ENCODE measurements around the gene SLC2A14.
"Not testable (repeated sequence)": the region's sequence is repeated elsewhere in the genome, so short reads cannot be mapped to it uniquely, and the experiment has no call there.

SLC2A14 gene

DNA sequence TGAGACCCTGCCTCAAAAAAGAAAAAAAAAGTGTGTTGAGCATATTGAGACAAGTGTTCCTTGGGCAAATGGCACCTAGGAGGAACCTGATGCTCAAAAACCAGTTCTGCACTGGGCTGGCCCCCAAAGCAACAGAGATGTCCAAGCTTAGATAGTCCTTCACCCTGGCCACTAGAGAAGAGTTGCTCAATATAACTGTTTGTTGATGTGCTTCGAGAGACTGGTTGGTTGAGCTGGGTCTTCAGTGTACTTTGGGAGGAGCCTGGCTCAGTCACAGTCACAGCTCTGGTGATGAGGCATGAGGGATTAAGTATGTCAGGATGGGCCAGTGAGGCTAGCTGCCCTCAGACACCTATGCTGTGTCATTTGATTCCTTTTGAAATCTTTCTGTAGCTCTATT lies 38.0 kb downstream of the SLC2A14 start:
- no peak for DNase-seq (ENCODE audit: low read depth in 3 of 3)

DNA sequence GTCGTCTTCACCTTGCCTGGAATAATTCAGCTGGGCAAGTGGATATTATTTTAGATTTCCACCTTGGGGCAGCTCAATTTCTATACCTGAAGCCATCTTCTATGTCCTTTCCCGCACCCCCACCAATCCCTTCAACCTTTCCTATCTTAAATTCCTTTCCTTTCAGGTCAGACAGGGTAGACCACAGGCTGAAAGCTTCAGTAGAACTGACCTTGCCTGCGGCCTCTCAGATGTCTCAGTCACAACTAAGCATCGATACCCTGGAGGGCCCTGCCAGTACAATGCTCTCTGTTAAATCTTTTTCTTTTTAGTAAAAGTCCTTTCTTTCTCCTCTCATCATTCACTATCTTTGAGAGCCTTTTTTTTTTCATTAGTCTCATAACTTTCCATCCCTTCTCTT lies 38.9 kb downstream of the SLC2A14 start:
- no peak for DNase-seq (ENCODE audit: low read depth in 3 of 3)

DNA sequence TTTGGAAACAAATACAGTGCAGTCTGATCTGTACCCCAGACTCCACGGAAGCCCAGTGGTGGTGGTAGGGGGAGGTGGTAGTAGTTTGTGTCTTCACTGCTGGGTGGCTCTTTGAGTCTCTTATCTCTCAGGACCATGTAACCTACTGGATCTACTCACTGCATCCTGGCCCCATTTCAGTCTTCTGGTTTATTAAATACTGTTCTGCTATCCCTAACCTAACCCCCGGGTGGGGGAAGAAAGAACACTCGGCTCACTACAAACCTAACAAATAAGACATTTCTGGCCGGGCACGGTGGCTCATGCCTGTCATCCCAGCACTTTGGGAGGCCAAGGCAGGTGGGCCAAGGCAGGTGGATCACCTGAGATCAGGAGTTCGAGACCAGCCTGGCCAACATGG lies 39.5 kb downstream of the SLC2A14 start:
- not testable (repeated sequence) for DNase-seq (ENCODE audit: low read depth in 3 of 3)

DNA sequence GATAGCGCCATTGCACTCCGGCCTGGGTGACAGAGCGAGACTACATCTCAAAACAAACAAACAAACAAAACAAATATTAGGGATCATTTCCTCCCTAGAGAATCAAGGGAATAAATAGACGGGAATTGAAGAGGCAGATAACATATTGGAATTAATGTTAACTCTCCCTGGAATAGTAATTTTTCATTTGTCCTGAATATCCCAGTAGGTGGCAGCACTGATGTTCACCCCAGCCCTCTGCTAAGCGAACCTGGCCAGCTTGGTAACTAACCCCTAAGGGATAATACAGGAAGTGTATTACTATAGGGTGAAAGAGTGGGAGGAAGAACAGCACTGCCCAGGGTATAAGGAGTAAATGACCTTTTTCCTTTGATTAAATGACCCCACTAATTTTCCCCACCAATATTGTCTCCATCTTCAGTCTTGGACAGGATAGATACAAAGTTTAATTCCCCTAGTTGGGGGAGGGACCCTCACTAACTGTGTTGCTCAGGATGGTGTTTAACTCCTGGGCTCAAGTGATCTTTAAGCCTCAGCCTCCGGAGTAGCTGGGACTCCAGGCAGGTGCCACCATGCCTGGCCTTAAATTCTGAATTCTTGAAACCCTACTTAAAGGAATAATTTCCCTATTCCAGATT lies 40.5 kb downstream of the SLC2A14 start:
- peak in 1 of 3 donors; percentile 4 for DNase-seq (ENCODE audit: low read depth in 3 of 3)

DNA sequence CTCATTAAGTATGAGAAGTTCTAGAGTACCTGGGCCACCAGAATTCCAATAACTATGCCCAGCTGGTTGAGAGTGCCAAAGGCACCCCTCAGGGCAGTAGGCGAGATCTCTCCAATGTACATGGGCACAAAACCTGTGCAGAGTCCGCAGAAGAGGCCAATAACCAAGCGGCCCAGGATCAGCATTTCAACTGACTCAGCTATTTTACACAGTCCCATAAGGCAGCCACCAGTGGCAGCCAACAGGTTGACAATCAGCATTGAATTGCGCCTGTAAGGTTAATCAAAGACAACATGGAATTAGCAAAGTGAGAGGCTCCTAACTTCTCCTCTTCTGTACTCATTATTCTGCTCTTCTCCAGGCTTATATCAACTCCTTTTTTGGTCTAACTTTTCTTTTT lies 43.0 kb downstream of the SLC2A14 start:
- DNase-seq (ENCODE audit: low read depth in 3 of 3): not testable (repeated sequence)

DNA sequence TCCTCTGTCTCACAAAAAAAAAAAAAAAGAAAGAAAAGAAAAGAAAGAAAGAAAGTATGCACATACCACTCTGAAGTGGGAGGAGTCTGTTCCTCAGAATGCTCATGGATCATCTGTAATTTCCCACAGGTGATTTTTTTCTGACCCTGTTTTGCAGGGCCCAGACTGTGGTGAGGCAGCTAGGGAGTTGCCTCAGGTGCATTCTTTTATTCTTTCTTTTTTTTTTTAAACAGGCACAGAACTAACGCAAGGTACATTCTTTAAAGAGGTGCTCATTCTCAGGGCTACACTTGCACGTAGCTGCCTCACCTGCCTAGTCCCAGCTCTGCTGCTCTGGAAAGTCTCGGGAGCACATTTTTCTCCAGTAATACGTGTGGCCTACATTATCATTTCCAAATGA lies 47.0 kb downstream of the SLC2A14 start:
- DNase-seq (ENCODE audit: low read depth in 3 of 3): not testable (repeated sequence)

DNA sequence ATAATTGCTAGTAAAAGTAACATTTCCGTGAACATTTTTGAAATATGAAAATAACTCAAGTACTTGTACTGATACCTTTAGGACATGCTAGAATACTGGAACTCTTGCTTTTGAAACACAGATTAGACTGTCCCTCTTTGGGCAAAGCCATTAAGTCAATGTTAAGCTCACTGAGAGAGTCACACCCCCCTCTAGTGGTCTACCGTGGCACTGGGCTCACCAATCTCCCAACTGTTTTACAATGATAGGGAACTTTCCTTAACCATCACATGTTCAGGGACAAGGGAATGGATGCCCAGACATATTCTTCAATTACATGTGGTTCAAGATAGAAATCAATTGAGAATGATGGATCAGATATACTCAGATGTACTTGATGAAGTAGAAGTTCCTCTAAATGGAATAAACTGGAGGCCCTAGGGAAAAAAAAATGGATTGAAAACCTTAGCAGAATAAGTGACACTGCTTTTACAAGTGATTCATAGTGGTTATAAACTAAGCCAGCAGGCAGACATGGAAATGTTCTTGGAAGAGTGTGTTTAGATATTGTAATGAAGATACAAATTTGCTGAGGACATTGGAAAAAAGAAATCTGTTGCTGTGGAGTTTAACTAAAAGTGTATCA lies 65.7 kb downstream of the SLC2A14 start:
- DNase-seq (ENCODE audit: low read depth in 3 of 3): peak; percentile 24 to 60 (median 44)

DNA sequence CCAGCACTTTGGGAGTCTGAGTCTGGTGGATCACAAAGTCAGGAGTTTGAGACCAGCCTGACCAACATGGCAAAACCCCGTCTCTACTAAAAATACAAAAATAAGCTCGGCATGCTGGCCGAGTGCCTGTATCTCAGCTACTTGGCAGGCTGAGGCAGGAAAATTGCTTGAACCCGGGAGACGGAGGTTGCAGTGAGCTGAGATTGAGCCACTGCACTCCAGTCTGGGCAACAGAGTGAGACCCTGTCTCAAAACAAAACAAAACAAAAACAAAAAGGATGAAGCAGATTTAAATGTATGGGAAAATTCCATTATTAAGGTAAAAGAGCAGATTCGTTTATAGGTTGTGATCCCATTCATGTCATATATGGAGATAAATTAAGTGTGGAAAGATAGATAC lies 66.4 kb downstream of the SLC2A14 start:
- DNase-seq (ENCODE audit: low read depth in 3 of 3): not testable (repeated sequence)

DNA sequence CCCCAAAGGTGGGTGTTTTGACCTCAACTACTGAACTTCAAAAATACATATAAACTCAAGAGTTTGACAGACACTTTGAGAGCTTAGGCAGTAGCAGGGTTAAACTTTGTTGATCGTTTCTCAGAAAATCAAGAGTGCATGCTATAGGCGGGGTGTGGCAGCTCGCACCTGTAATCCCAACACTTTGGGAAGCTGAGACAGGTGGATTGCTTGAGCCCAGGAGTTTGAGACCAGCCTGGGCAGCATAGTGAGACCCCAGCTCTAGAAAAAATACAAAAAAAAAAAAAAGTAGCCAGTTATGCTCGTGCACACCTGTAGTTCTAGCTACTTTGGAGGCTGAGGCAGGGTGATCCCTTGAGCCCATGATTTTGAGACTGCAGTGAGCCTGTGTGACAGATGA lies 71.3 kb downstream of the SLC2A14 start:
- DNase-seq (ENCODE audit: low read depth in 3 of 3): no peak

DNA sequence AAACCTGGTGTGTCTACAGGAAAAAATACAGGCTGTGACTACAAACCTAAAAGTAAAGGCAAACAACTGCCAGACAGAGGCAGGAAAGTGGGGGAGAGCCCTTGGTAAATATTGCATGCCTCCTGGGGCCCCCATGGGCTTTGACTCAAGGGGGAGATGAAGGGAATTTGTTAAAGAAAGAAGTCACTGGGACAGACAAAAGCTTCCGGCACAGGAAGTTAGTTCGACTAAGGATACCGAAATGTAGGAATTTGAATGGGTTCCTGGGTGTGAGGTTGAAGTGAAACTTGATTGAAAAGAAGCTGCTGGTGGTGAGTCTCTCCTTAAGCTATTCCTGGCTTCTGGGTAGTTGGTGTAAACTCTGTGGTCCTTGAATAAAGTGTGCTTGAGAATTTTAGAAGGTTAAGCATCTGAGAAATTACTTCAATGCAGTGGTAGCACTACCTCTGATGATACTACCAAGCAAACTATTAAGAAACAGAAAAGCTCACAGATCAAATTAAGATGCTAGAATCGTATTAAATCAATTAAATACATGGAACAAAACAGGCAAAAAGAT lies 73.9 kb downstream of the SLC2A14 start:
- not testable (repeated sequence) for DNase-seq (ENCODE audit: low read depth in 3 of 3)

DNA sequence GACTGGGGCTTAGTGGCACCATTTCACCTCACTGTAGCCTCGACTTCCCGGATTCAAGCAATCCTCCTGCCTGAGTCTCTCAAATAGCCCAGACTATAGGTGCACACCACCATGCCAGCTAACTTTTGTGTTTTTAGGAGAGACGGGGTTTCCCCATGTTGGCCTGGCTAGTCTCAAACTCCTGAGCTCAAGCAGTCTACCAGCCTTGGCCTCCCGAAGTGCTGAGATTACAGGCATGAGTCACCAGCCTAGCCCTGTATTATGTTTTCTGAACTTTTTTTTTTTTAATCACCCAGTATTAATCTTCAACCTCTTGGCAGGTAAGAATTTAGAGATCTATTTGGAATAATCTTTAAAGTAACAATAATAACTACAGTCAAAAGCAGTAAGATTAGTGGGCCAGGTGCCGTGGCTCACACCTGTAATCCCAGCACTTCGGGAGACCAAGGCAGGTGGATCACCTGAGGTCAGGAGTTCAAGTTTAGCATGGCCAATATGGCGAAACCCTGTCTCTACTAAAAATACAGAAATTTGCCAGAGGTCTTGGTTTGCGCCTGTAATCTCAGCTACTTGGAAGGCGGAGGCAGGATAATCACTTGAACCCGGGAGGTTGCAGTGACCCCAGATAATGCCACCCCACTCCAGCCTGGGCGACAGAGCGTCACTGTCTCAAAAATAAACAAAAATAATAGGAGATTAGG lies 74.9 kb downstream of the SLC2A14 start:
- DNase-seq (ENCODE audit: low read depth in 3 of 3): no peak

DNA sequence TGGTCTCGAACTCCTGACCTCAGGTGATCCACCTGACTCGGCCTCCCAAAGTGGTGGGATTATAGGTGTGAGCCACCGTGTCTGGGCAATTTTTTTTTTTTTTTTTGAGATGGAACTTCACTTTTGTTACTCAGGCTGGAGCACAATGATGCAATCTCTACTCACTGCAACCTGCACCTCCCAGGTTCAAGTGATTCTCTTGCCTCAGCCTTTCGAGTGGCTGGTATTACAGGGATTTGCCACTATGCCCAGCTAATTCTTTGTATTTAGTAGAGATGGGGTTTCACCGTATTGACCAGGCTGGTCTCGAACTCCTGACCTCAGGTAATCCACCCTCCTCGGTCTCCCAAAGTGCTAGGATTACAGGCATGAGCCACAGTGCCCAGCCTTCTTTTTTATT lies 75.4 kb downstream of the SLC2A14 start:
- DNase-seq (ENCODE audit: low read depth in 3 of 3): not testable (repeated sequence)

DNA sequence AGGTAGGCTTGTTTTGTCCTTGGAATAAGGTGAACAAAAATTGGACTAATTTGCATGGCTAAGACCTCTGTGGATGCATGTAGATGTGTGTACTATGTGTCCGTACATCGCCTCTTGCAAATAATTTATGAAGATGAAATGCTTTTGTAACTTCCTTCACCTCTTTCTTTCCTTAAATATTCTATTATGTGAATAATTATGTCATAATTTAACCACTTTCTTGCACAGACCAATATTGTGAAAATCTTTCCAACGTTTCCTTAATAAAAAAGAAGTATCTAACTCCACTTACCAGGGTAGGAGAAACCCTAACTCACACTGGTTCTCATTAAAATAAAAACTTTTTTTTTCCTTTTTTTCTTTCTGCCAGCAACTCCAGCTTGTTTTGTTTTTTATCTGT lies 79.5 kb downstream of the SLC2A14 start:
- no peak for DNase-seq (ENCODE audit: low read depth in 3 of 3)

DNA sequence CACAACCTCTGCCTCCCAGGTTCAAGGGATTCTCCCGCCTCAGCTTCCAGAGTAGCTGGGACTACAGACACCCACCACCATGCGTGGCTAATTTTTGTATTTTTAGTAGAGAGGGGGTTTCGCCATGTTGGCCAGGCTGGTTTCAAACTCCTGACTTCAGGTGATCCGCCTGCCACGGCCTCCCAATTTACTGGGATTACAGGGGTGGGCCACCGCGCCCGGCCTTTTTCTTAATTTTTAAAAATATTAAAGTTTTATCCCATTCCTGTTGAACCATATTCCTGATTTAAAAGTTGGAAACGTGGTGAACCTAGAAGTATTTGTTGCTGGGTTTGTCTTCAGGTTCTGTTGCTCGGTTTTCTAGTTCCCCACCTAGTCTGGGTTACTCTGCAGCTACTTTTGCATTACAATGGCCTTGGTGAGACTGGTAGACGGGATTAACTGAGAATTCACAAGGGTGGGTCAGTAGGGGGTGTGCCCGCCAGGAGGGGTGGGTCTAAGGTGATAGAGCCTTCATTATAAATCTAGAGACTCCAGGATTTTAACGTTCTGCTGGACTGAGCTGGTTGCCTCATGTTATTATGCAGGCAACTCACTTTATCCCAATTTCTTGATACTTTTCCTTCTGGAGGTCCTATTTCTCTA lies 83.7 kb downstream of the SLC2A14 start, which contains the start of gene NANOG:
NANOG (plus strand) TSS at position 519 of the 645 bp plus-strand sequence. CDS start 213 bp downstream, outside the sequence.
- DNase-seq (ENCODE audit: low read depth in 3 of 3): not testable (repeated sequence)

DNA sequence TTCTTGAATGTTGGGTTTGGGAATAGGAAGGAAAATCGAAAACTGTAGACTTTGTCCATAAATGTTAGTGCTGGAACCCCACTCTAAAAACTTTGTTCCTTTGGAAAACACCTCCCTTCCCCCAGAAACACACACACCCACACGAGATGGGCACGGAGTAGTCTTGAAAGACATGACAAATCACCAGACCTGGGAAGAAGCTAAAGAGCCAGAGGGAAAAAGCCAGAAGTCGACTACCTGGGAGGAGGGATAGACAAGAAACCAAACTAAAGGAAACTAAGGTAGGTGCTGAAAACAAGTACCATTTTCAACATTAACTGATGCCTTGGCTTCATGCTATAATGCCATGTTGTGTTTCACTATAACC lies 84.4 kb downstream of the SLC2A14 start:
- DNase-seq (ENCODE audit: low read depth in 3 of 3): no peak

DNA sequence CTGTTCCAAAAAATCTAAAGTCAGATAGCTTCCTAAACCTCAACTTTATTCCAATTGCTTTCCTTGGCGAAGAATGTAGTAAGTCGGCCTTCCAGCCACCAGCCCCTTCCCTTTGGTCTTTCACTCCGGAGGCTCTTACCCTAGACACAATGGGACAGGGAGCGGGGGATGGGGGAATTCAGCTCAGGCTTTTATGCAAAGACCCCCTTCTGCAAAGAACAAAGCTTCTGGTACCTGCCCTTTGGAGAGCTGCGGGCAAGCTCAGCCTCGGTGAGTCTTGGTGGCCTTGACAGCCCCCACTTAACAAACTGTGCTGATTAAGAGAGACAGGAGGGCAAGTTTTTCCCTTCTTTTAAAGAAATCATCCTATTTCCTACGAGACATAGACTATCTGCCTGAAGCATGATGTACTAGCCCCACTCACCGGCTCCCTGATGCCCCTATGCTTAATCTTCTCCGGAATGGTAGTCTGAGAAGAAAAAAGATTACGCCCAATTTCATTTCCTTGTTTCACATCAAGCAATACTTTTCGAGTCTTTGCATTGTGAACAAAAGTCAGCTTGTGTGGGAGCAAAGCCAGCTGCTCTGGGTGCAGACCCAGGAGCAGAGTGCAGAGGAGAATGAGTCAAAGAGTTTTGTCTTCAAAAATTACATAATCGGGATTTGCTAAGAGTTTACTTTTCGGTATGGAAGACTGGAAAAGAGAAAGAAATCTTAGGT lies 85.0 kb downstream of the SLC2A14 start:
- DNase-seq (ENCODE audit: low read depth in 3 of 3): no peak

DNA sequence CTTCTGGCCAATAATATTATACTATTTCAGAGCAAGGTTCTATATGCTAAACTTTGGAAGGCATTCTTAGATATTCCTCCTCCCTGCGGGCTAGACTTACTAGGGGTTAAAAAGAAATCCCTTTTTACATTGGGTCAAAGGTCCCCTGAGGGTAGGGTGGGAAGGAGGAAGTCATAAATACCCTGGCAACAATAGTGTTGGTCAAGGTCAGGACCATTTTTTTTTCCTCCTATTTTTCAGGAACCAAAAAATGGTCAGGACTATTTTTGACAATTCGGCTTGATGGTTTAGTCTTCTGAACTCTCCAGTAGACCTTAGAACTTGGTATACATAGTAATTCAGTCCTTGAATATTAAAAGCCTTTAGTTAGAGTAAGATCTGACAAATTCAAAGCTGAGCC lies 88.0 kb downstream of the SLC2A14 start:
- DNase-seq (ENCODE audit: low read depth in 3 of 3): no peak

DNA sequence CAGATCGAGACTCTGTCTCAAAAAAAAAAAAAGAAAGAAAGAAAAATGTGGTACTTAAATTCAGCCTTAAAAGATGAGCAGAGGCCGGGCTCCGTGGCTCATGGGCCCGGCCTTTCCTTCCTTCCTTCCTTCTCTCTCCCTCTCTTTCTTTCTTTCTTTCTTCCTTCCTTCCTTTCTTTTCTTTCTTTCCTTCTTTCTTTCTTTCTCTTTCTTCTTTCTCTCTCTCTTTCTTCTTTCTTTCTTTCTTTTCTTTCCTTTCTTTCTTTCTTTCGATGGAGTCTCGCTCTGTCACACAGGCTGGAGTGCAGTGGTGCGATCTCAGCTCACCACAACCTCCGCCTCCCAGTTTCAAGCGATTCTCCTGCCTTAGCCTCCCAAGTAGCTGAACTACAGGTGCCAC lies 89.3 kb downstream of the SLC2A14 start:
- DNase-seq (ENCODE audit: low read depth in 3 of 3): not testable (repeated sequence)

DNA sequence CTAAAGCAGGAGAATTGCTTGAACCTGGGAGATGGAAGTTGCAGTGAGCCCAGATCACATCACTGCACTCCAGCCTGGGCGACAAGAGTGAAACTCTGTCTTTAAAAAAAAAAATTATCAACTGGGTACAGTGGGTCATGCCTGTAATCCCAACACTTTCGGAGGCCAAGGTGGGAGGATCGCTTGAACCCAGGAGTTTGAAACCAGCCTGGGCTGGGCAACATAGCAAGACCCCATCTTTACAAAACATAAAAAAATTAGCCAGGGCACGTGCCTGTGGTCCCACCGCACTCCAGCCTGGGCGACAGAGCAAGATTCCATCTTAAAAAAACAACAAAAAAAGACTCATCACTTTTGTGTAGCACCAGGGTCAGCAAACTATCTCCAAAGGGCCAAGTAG lies 90.7 kb downstream of the SLC2A14 start:
- DNase-seq (ENCODE audit: low read depth in 3 of 3): no peak

DNA sequence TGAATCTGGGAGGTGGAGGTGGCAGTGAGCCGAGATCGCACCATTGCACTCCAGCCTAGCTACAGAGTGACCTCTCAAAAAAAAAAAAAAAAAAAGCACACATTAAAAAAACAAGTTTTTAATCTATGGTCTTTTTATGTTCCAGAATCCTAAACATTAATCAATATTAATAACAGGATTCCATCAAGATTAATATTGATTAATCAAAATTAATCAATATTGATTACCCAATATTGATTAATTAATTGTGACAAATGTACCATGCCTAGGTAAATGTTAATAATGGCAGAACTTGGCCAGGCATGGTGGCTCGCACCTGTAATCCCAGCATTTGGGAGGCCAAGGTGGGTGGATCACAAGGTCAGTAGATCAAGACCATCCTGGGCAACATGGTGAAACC lies 91.4 kb downstream of the SLC2A14 start:
- DNase-seq (ENCODE audit: low read depth in 3 of 3): no peak

DNA sequence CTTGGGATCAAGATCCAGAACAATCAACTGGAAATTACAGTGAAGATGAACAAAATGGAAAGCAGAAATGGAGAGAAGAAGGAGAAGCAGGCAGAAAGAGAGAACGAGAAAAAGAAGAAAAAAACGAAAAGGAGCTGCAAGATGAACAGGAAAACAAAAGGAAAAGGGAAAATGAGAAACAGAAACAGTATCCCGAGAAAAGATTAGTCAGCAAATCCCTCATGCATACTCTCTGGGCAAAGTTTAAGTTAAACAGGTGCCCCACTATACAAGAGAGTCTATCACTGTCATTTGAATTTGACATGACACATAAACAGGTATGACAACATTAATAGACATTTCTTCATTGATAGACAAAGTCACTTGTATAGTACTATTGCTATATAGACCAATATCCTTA lies 102.7 kb downstream of the SLC2A14 start:
- no peak for DNase-seq (ENCODE audit: low read depth in 3 of 3)

Measured in stimulated activated CD4-positive, alpha-beta T cell treated with anti-CD3 and anti-CD28 coated beads, TNF-alpha, amount 100 ng/mL, for 48 hours (primary cell).